Hematopoietic multipotent progenitor cell treated with erythropoietin and hydrocortisone succinate and interleukin-3 and kit ligand, for 6 days (in vitro differentiated cells): ENCODE data around the gene CCDC85C.

Experiments
- DNase-seq: peaks from one replicate; pipeline ENCODE4 v3.0.0-alpha.2; 2015

The CCDC85C gene

GRCh38 chr14:99535908-99536778 is 67.9 kb downstream of the CCDC85C start:
- no peak for DNase-seq

- no peak for DNase-seq
Measured at GRCh38 chr14:99535448-99535847, 68.6 kb downstream of the CCDC85C start.

GRCh38 chr14:99534863-99535262 is 69.1 kb downstream of the CCDC85C start:
- no peak for DNase-seq

GRCh38 chr14:99534333-99534732 is 69.7 kb downstream of the CCDC85C start:
- no peak for DNase-seq

- no peak for DNase-seq
Measured at GRCh38 chr14:99532310-99532709, 71.7 kb downstream of the CCDC85C start.

GRCh38 chr14:99531251-99532096 is 72.5 kb downstream of the CCDC85C start:
- no peak for DNase-seq

GRCh38 chr14:99530407-99531155 is 73.4 kb downstream of the CCDC85C start:
- DNase-seq = no peak

- DNase-seq = no peak
Measured at GRCh38 chr14:99529899-99530298, 74.1 kb downstream of the CCDC85C start.

- no peak for DNase-seq
Measured at GRCh38 chr14:99527427-99528076, 76.5 kb downstream of the CCDC85C start.

- no peak for DNase-seq
Measured at GRCh38 chr14:99527026-99527425, 77.0 kb downstream of the CCDC85C start.

- no peak for DNase-seq
Measured at GRCh38 chr14:99525699-99526080, 78.3 kb downstream of the CCDC85C start.

GRCh38 chr14:99524804-99525698 is 79.0 kb downstream of the CCDC85C start:
- DNase-seq = peak; percentile 18

GRCh38 chr14:99524091-99524661 is 79.8 kb downstream of the CCDC85C start:
- no peak for DNase-seq

GRCh38 chr14:99523704-99524055 is 80.3 kb downstream of the CCDC85C start:
- DNase-seq = no peak

GRCh38 chr14:99522934-99523703 is 80.9 kb downstream of the CCDC85C start:
- DNase-seq = no peak

- DNase-seq = no peak
Measured at GRCh38 chr14:99522457-99522891, 81.5 kb downstream of the CCDC85C start.

- no peak for DNase-seq
Measured at GRCh38 chr14:99522025-99522401, 82.0 kb downstream of the CCDC85C start.

- DNase-seq = no peak
Measured at GRCh38 chr14:99521176-99522024, 82.6 kb downstream of the CCDC85C start.

GRCh38 chr14:99520571-99521081 is 83.4 kb downstream of the CCDC85C start:
- no peak for DNase-seq
